GM21390 (cell line): Measurements from ENCODE around the gene MPO.

ENCODE experiments used
- ATAC-seq: cut with Tn5 transposase; IDR thresholded peaks from one replicate; pipeline ENCODE4 v1.9.1; 2021; ENCODE audit not compliant: unreplicated experiment

MPO gene

GRCh38 chr17:58308173-58308984 is 27.6 kb upstream of the MPO start:
- no peak for ATAC-seq

DNA sequence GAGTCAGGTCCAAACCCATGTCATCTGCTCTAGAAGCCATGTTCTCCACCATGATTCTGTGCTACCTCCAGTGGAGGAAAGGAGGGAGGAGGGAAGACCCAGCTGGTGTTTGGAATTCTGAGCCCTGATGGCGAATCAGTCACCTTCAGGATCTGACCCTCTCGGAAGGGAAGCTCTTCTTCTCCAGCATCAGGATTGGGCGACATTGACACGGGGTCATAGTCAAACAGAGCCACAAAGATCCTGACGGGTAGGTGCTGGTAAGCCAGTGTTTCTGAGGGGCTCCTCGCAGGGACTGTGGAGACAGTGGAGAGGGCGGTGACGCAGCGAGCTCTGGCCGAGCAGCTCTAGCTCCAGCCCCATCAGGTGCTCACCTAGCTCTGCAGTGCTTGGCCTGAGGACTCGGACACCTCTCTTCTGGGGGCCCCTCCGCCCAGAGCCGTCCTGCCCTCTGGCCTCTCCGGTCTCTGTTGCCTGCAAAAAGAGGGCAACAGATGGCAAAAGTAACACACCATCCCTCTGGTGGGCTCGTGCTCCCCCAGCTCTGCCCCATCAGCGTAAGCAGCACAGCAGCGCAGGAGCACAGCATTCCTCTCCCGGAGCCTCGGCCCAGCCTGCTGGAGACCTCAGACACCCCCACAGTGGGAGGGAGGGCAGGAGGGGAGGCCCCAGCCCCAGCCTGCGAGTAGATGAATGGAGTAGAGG is 26.9 kb upstream of the MPO start:
- no peak for ATAC-seq

DNA sequence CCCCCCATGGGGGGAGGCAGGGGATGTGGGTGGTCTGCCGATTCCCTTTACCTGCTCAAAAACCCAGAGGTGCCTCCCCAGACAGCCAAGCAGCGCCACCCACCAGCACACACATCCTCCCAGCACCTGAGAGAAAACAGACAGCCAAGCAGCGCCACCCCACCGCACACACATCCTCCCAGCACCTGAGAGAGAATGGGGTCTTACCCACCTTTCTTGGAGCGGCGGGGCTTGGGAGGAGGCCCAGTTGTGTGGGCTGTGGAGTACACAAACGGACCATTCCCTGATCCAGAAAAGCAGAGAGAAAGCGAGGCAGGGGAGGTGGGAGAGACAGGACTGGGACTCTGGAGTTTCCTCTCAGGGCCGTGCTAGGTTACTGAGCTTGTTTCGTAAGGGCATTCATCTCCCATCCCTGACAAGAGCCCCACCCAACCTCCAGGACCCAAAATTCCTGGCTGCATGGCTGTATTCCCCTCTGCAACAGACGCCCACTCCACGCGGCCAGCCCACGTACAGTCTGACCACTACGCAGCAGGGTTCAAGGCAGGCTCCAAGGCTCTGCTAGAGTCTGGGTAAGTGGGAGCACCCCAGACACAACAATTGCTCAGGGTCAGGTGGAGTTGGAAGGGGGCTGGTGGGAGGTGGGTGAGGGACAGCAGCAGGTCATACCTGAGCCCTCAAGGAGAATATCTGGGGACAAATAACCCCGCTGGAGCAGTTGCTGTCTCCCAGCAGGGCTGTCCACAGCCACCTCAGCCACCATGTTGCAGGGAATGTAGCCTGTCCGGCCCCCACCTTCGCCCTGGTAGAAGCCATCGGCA is 25.6 kb upstream of the MPO start:
- ATAC-seq = no peak

DNA sequence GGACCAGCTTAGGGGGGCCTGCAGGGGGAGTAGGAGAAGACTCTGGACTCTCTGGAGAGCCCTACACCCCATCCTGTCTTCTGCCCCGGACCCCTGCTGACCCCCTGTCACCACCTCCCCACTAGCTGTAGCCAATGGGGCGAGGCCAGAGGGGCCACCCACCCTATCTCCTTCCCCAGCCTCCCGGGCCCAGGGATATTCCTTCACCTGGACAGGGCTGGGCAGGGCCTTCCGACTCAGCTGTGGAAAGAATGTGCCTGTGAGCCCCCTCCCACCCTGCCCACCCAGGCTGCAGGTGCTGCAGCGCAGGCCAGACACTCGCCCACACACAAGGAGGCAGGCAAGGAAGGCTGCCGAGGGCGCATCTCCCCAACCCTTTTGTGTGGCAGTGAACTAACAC is 24.9 kb upstream of the MPO start:
- no peak for ATAC-seq

DNA sequence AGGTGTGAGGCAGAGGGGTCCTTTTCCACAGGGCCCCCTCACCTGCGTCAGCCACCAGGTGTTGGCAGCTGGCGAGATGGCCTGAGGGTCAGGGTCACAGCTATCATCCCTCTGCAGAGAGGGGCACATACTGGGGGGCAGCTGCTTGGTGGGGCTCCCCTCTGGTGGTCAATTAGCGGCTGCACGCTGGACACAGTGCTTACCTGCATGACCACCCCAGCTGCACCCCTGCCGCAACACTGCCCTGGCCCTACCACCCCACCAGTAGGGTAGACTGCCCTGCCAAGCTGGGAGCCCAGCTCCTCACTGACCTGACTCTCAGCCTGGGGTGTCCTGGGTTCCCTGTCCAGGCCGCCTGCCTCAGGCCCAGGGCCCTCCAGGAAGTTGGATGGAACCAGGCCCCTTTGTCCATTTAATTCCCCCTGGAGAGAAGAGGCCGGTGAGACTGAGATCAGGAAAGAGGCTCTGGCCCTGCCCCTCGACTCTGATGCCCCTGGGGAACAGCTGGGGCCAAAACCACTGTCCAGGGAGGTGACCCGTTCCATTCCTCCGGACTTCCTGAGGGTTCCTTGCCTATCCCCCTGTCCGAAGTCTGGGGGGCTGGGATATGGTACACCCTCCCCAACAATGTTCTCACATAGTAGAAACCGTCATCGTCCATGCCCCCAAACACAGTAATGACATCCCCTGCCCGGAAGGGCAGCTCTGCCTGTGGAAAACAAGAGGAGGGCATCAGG is 24.2 kb upstream of the MPO start:
- no peak for ATAC-seq

- peak; percentile 55 for ATAC-seq
These were observed 23.4 kb upstream of the MPO start for GRCh38 chr17:58303971-58304749.

DNA sequence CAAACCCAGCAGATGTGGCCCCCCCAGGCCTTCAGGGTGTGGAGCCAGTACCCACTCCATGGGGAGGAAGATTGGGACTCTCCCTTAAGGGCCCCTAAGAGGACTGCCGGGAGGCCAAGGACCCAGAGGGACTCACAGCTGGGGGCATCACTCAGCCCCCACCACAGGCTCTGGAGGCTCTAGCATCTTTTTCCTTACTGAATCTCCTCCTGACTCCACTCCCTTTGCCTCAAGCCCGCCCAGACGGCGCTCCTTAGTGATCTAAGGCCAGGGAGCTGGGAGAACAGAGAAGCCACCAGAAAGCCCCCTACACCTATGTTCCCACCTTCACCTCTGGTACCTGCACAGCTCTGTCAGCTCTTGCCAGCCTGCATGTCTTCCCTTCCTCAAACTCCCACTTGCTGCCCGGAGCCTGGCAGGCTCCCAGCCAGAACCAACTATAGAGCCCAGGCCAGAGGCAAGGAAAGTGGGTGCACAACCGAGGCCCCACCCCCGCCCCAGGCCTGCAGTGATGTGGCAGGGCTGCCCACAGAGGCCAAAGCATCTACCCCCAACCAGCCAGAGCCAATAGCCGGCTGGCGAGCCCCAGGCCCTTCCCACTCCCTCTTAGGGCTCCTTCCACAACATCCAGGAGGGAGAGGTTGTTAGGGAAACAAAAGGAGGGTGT is 22.3 kb upstream of the MPO start:
- ATAC-seq = no peak

- ATAC-seq = no peak
These were observed 21.6 kb upstream of the MPO start for GRCh38 chr17:58302171-58302918.

- no peak for ATAC-seq
These were observed 20.9 kb upstream of the MPO start for GRCh38 chr17:58301504-58302150.

DNA sequence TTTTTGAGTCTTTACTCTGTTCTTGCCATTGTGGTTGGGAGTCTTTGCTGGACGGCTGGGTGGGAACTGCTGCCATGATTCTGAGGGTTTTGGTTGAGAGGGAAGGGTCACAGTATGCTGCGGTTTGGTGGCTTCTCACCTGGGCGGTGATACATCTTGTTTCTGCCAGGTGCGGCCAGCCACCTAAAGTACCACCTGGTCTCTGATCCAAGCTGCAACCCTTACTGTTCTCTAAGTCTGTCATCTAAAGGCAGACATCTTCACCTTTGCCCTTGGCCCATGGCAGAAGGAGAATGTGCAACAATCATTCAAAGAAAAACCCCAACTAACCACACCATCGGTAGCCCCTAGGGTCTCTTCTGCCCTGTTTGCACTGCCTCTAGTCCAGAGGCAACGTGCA is 19.6 kb upstream of the MPO start:
- no peak for ATAC-seq

GRCh38 chr17:58294034-58294433 is 13.3 kb upstream of the MPO start:
- ATAC-seq = no peak

DNA sequence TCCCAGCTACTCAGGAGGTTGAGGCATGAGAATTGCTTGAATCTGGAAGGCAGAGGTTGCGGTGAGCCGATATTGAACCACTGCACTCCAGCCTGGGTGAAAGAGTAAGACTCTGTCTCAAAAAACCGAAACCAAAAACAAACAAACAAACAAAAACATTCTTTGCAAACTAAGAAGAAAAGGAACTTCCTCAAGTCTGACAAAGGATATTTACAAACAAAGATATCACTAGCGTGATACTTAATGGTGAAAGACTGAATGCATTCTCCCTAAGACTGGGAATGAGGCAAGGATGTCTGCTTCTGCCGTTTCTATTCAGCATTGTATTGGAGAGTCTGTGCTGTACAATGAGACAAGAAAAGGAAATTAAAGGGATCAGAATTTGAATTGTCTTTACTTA is 10.5 kb upstream of the MPO start:
- no peak for ATAC-seq

DNA sequence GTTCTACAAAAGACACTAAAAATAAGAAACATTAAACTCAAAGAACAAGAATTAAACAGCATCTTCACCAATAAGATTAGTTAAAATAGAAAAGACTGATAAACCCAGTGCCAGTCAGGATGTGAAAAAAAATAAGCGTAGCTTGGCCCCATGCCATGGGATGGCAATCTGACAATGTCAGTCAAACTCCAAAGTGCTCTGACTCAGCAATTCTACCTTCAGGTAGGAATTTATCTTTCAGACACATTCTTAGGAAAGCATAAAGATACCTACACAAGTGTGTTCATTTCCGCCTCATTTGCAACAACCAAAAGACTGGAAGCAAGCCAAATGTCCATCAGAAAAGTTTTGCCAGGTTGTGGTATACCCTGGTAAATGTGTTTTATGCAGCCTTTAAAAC is 9.1 kb upstream of the MPO start:
- ATAC-seq = no peak

- no peak for ATAC-seq
These were observed 4.7 kb upstream of the MPO start for GRCh38 chr17:58285422-58285810.

GRCh38 chr17:58284613-58285421 is 4.1 kb upstream of the MPO start:
- no peak for ATAC-seq

DNA sequence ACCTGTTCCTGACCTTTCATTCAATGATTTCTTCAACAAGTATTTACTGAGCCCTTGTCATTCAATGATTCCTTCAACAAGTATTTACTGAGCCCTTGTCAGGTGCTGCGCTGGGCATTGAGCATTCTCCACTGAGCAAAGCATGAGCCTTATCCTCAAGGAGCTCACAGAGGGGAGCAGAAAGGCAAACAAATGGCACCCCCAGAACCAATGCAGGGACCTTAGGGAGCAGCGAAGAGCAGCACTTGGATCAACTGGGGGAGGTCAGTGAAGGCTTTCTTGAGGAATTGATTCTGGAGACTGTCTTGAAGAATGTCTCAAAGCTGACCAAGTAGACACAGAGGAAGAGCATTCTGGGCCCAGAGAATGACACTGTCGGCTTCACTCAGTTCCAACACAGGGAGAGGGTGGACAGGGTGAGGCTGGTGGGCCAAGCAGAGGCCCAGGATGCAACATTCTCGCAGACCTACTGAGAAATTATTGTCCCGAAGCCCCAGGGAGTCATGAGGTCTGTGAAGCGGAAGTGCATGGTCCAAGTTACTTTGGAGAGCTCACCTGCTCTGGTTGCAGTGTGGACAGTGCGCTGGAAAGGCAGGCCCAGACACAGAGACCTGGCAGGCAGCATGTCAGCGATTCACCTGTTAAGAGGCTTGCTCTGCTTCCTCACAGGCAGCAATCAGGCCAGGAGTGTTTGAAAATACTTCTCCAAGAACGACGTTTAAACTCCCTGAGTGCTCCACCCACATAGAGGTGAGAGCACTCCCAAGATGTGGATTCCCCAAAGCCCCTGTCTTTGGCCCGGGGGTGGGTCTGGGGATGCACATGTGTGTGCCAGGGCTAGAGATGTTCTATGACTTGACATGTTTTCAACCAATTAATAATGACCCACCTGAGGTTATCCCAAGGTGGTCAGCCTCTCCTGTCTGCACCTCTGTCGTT is 3.2 kb upstream of the MPO start:
- no peak for ATAC-seq

- ATAC-seq = no peak
These were observed 1.7 kb upstream of the MPO start for GRCh38 chr17:58282442-58282841.
